Esophagus squamous epithelium (tissue), 4 donors: Measurements from ENCODE around the gene PLA2G2F.

ENCODE experiments used
- CTCF ChIP-seq, 6 experiments: fragments of 450-650 bp in 4 of 6; fragments of 200-600 bp in 2 of 6; sonication (generic) in 2 of 6; IDR thresholded peaks; one replicate each; pipeline ENCODE4 v1.5.1; 2016 to 2019; ENCODE audit warnings: antibody characterized with exemption in 6 of 6, mild to moderate bottlenecking in 4 of 6, moderate library complexity in 4 of 6
- POLR2A ChIP-seq, 4 donors: fragments of 450-650 bp; IDR thresholded peaks; one replicate each; pipeline ENCODE4 v1.6.1; 2017; ENCODE audit warnings: antibody characterized with exemption in 4 of 4, mild to moderate bottlenecking in 4 of 4, moderate library complexity in 3 of 4

GRCh38 chr1:20123722-20124455, 15.2 kb upstream of the PLA2G2F start:
- TF ChIP-seq CTCF (IDR thresholded peaks at IDR 0.05) (no peak), POLR2A (IDR thresholded peaks at IDR 0.05) (no peak)
